Vagina (tissue), 2 donors: Measurements from ENCODE around the gene GNAO1. TPM values are rescaled to one million over a fixed set of nuclear protein-coding genes. Genes with fewer than 3 reads are reported as not detected.

Experiments used
- DNase-seq, 2 donors: peaks; one replicate each; pipeline ENCODE4 v3.0.0-alpha.2; 2017; ENCODE audit errors: extremely low spot score in 2 of 2
- H3K27ac ChIP-seq: fragments of 200-600 bp; sonication (generic); one replicate; pipeline ENCODE4 v1.5.1; 2019
- H3K27me3 ChIP-seq: fragments of 200-600 bp; sonication (generic); one replicate; pipeline ENCODE4 v1.5.1; 2019
- H3K36me3 ChIP-seq, 2 donors: fragments of 200-600 bp; sonication (generic); one replicate each; pipeline ENCODE4 v1.5.1; 2017 to 2019
- H3K4me1 ChIP-seq: fragments of 200-600 bp; sonication (generic); one replicate; pipeline ENCODE4 v1.5.1; 2019
- H3K4me3 ChIP-seq, 2 donors: fragments of 200-600 bp; sonication (generic); 1 replicate in 1 of 2; 2 replicates in 1 of 2; pipeline ENCODE4 v1.5.1; 2016 to 2019
- H3K9me3 ChIP-seq: fragments of 200-600 bp; sonication (generic); one replicate; pipeline ENCODE4 v1.5.1; 2019
- POLR2A ChIP-seq, 2 donors: fragments of 450-650 bp; IDR thresholded peaks; one replicate each; pipeline ENCODE4 v1.6.1; 2017; ENCODE audit warnings: antibody characterized with exemption in 2 of 2, mild to moderate bottlenecking in 2 of 2, moderate library complexity in 2 of 2
- POLR2AphosphoS5 ChIP-seq, 2 donors: sonication (generic); formaldehyde crosslinking; IDR thresholded peaks; one replicate each; pipeline ENCODE4 v1.9.0; 2017; ENCODE audit warnings: antibody characterized with exemption in 2 of 2, mild to moderate bottlenecking in 2 of 2, low read depth in 1 of 2; ENCODE audit not compliant: insufficient read depth in 1 of 2
- intact Hi-C: fragments of 100-400 bp; cut with DNase I; formaldehyde crosslinking; loops from one replicate; pipeline ENCODE4 v1.15.1; 2023
- total RNA-seq: library from RNA; depleted of rRNA; stranded (reverse); fragments of >200 nt; gene quantifications from one replicate; pipeline ENCODE4 v1.2.3, GENCODE V29; 2016
- TF ChIP-seq, protein P1 (sequence below), 3 experiments: fragments of 450-650 bp in 2 of 3; fragments of 200-600 bp in 1 of 3; sonication (generic) in 1 of 3; IDR thresholded peaks; one replicate each; pipeline ENCODE4 v1.5.1; 2017 to 2019; ENCODE audit warnings: antibody characterized with exemption in 3 of 3, mild to moderate bottlenecking in 2 of 3, moderate library complexity in 2 of 3

The GNAO1 gene
- total RNA-seq, 1 donor from 2014 or later, result 16.2 TPM

DNA sequence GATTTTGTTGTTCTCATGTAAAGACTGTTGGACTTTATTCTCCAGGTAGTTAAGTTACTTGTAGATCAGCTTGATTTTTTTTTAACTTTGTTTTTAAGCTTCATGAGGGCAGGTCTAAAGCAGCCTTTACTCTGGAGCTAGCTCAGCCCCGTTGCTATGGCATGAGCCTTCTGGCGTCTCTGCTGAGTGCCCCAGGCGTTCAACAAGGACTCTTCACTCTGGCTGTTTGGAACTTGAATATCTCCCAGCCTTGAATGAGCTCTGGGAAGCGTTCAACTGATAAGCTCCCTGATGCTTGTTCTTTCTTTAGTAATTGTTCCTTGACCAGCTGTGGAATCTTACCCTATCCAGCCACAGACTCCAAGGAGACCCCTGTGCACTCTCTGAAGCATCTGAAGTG lies 82.3 kb downstream of the GNAO1 start:
- H3K9me3 ChIP-seq, result no peaks in the 10 kb centered on the region
- no peak overlapping the region for H3K4me3 ChIP-seq
- TF ChIP-seq POLR2AphosphoS5 (IDR thresholded peaks at IDR 0.05; ENCODE audit: insufficient read depth in 1 of 2, low read depth in 1 of 2), result no peak
- TF ChIP-seq POLR2A (IDR thresholded peaks at IDR 0.05), result no peak
- TF ChIP-seq, protein P1, sequence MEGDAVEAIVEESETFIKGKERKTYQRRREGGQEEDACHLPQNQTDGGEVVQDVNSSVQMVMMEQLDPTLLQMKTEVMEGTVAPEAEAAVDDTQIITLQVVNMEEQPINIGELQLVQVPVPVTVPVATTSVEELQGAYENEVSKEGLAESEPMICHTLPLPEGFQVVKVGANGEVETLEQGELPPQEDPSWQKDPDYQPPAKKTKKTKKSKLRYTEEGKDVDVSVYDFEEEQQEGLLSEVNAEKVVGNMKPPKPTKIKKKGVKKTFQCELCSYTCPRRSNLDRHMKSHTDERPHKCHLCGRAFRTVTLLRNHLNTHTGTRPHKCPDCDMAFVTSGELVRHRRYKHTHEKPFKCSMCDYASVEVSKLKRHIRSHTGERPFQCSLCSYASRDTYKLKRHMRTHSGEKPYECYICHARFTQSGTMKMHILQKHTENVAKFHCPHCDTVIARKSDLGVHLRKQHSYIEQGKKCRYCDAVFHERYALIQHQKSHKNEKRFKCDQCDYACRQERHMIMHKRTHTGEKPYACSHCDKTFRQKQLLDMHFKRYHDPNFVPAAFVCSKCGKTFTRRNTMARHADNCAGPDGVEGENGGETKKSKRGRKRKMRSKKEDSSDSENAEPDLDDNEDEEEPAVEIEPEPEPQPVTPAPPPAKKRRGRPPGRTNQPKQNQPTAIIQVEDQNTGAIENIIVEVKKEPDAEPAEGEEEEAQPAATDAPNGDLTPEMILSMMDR (IDR thresholded peaks at IDR 0.05), result no peak
- no peaks in the 10 kb centered on the region for H3K4me1 ChIP-seq
- DNase-seq, result no peak
- intact Hi-C loops, result no loop called here
- no peaks in the 10 kb centered on the region for H3K27me3 ChIP-seq
- H3K36me3 ChIP-seq, result no peaks in the 10 kb centered on the region
- no peak overlapping the region for H3K27ac ChIP-seq

- Histone ChIP-seq H3K27me3 (no peaks in the 10 kb centered on the region), H3K36me3 (no peaks in the 10 kb centered on the region), H3K27ac (no peak overlapping the region), H3K4me3 (no peak overlapping the region), H3K9me3 (no peaks in the 10 kb centered on the region), H3K4me1 (no peaks in the 10 kb centered on the region)
- no peak for DNase-seq
- TF ChIP-seq POLR2A (IDR thresholded peaks at IDR 0.05), result no peak
- TF ChIP-seq POLR2AphosphoS5 (IDR thresholded peaks at IDR 0.05; ENCODE audit: insufficient read depth in 1 of 2, low read depth in 1 of 2), result no peak
- TF ChIP-seq, protein P1 (IDR thresholded peaks at IDR 0.05), result no peak
- intact Hi-C loops, result no loop called here
Observed at GRCh38 chr16:56274369-56274768, 83.1 kb downstream of the GNAO1 start.

GRCh38 chr16:56275076-56275475 lies 83.8 kb downstream of the GNAO1 start:
- no peak for TF ChIP-seq POLR2A (IDR thresholded peaks at IDR 0.05)
- TF ChIP-seq POLR2AphosphoS5 (IDR thresholded peaks at IDR 0.05; ENCODE audit: insufficient read depth in 1 of 2, low read depth in 1 of 2), result no peak
- TF ChIP-seq, protein P1 (IDR thresholded peaks at IDR 0.05), result no peak
- intact Hi-C loops, result no loop called here
- no peaks in the 10 kb centered on the region for H3K36me3 ChIP-seq
- H3K27me3 ChIP-seq, result no peaks in the 10 kb centered on the region
- no peaks in the 10 kb centered on the region for H3K9me3 ChIP-seq
- no peak for DNase-seq
- H3K27ac ChIP-seq, result no peak overlapping the region
- no peaks in the 10 kb centered on the region for H3K4me1 ChIP-seq
- H3K4me3 ChIP-seq, result no peak overlapping the region

DNA sequence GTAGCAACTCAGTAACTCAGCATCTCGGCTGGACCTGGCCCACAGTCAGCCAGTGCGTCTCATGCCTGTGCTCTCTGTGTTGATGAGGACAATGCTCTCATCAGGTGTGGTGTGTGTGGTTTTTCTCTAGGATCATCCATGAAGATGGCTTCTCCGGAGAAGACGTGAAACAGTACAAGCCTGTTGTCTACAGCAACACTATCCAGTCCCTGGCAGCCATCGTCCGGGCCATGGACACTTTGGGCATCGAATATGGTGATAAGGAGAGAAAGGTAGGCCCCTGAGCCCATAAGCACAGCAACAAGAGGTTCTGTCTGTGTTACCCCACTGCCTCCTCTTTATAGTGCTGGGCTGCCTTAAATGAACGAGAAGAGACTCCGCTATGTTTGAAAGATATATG lies 84.5 kb downstream of the GNAO1 start:
- Histone ChIP-seq H3K27me3 (no peaks in the 10 kb centered on the region), H3K4me1 (no peaks in the 10 kb centered on the region), H3K4me3 (no peak overlapping the region), H3K36me3 (no peaks in the 10 kb centered on the region), H3K9me3 (no peaks in the 10 kb centered on the region), H3K27ac (no peak overlapping the region)
- no peak for TF ChIP-seq POLR2A (IDR thresholded peaks at IDR 0.05)
- TF ChIP-seq POLR2AphosphoS5 (IDR thresholded peaks at IDR 0.05; ENCODE audit: insufficient read depth in 1 of 2, low read depth in 1 of 2), result no peak
- TF ChIP-seq, protein P1 (IDR thresholded peaks at IDR 0.05), result no peak
- no peak for DNase-seq
- intact Hi-C loops, result no loop called here

GRCh38 chr16:56277075-56277474 lies 85.8 kb downstream of the GNAO1 start:
- no peak overlapping the region for H3K27ac ChIP-seq

More at GRCh38 chr16:56277075-56277474, 85.8 kb downstream of the GNAO1 start:
- Histone ChIP-seq H3K4me1 (no peaks in the 10 kb centered on the region), H3K27me3 (no peaks in the 10 kb centered on the region), H3K36me3 (no peaks in the 10 kb centered on the region), H3K9me3 (no peaks in the 10 kb centered on the region), H3K4me3 (no peak overlapping the region)
- DNase-seq, result no peak
- TF ChIP-seq, protein P1 (IDR thresholded peaks at IDR 0.05), result no peak
- TF ChIP-seq POLR2A (IDR thresholded peaks at IDR 0.05) (no peak), POLR2AphosphoS5 (IDR thresholded peaks at IDR 0.05; ENCODE audit: insufficient read depth in 1 of 2, low read depth in 1 of 2) (no peak)
- intact Hi-C loops, result no loop called here
